PC-9 (cell line): ENCODE measurements around the gene DOCK4. TPM values are rescaled to one million over a fixed set of nuclear protein-coding genes. Genes with fewer than 3 reads are reported as not detected.

Experiments used
- BruUV-seq: library from RNA; stranded (reverse); fragments of 400-500 nt; replicated peaks from 2 replicates; lab custom pipeline; 2021; lab: Mats Ljungman, UMichigan
- CTCF ChIA-PET: fragments of 300-600 bp; sonication (Branson Sonifier 250); formaldehyde crosslinking; loops from one replicate; lab custom pipeline; 2022; ENCODE audit warnings: antibody characterized with exemption; lab: Charles Lee
- POLR2A ChIA-PET: fragments of 300-600 bp; sonication (Branson Sonifier 250); formaldehyde crosslinking; loops from one replicate; lab custom pipeline; 2022; ENCODE audit warnings: antibody characterized with exemption; ENCODE audit not compliant: unreplicated experiment; lab: Charles Lee
- DNase-seq, 2 experiments: peaks; one replicate each; pipeline versions ENCODE4 v3.0.0 to v3.0.0-alpha.2; 2015 to 2022; ENCODE audit warnings: mixed read lengths in 1 of 2
- H2AFZ ChIP-seq: fragments of 200-600 bp; sonication (generic); 2 replicates; pipeline ENCODE4 v1.8.1; 2017; ENCODE audit warnings: antibody characterized with exemption
- H3F3A ChIP-seq: fragments of 200-600 bp; sonication (generic); 2 replicates; pipeline ENCODE4 v1.8.1; 2017; ENCODE audit warnings: antibody characterized with exemption, mild to moderate bottlenecking, low read depth; ENCODE audit not compliant: insufficient read depth
- H3K27ac ChIP-seq: fragments of 200-600 bp; sonication (generic); 2 replicates; pipeline ENCODE4 v1.6.1; 2016; ENCODE audit warnings: mixed run types
- H3K27me3 ChIP-seq: fragments of 200-600 bp; sonication (generic); 2 replicates; pipeline ENCODE4 v1.6.1; 2016; ENCODE audit warnings: low read depth, mixed run types; ENCODE audit not compliant: insufficient read depth
- H3K36me3 ChIP-seq: fragments of 200-600 bp; sonication (generic); 2 replicates; pipeline ENCODE4 v1.6.1; 2016; ENCODE audit warnings: low read depth, mixed run types
- H3K4me1 ChIP-seq: fragments of 200-600 bp; sonication (generic); replicated peaks from 2 replicates; pipeline ENCODE4 v1.6.1; 2016; ENCODE audit warnings: mixed run types; ENCODE audit not compliant: insufficient read depth
- H3K4me2 ChIP-seq: fragments of 200-600 bp; sonication (generic); 2 replicates; pipeline ENCODE4 v1.6.1; 2017; ENCODE audit warnings: mixed run types
- H3K4me3 ChIP-seq: fragments of 200-600 bp; sonication (generic); 2 replicates; pipeline ENCODE4 v1.6.1; 2016; ENCODE audit warnings: mixed run types
- H3K79me2 ChIP-seq: fragments of 200-600 bp; sonication (generic); 2 replicates; pipeline ENCODE4 v1.6.1; 2017; ENCODE audit warnings: low read depth, mixed run types
- H3K9me2 ChIP-seq: fragments of 200-600 bp; sonication (generic); 2 replicates; pipeline ENCODE4 v1.8.1; 2017; ENCODE audit warnings: mild to moderate bottlenecking; ENCODE audit not compliant: insufficient read depth
- H3K9me3 ChIP-seq: fragments of 200-600 bp; sonication (generic); 2 replicates; pipeline ENCODE4 v1.8.1; 2016; ENCODE audit warnings: low read depth; ENCODE audit not compliant: insufficient read depth
- H4K20me1 ChIP-seq: fragments of 200-600 bp; sonication (generic); 2 replicates; pipeline ENCODE4 v1.8.1; 2017; ENCODE audit not compliant: insufficient read depth
- EZH2 ChIP-seq: fragments of 200-600 bp; sonication (generic); IDR thresholded peaks from 2 replicates; pipeline ENCODE4 v1.8.0; 2017; ENCODE audit warnings: antibody characterized with exemption, low read depth
- intact Hi-C: fragments of 100-400 bp; cut with micrococcal nuclease; formaldehyde crosslinking; loops from one replicate; pipeline ENCODE4 v1.10.0; 2022; ENCODE audit not compliant: unreplicated experiment
- total RNA-seq: library from RNA; stranded (reverse); gene quantifications from 2 replicates; pipeline ENCODE4 v1.2.3, GENCODE V29; 2021
- TF ChIP-seq, protein P1 (sequence below): fragments of 200-600 bp; sonication (generic); conservative IDR thresholded peaks from 2 replicates; pipeline ENCODE4 v1.6.1; 2017; ENCODE audit warnings: mixed run types, antibody characterized with exemption, mild to moderate bottlenecking, moderate library complexity

The DOCK4 gene
- total RNA-seq, 1 experiment from 2014 or later = 0.98 TPM

DNA sequence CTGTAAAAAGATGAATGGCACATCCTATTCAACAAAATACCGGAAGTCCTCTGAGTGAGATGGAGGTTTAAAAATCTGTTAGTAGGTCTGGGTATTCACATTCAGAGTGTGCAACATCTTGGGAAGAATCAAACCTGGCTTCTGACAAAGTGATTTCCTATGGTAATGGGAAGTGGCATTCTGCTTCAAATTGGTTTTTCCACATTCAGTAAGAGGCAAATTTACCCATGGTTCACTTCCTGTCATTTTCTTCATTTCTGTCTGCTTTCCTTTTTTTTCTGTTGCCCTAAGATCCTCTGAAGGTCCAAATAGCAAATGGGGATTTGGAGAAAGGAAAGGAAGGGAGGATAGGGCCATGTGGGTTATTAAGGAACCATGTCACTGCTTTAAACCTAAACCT is 218.3 kb downstream of the DOCK4 start:
- Histone ChIP-seq H4K20me1 (no peaks in the 10 kb centered on the region), H3K9me2 (no peaks in the 10 kb centered on the region), H3K4me1 (peaks cover 13% of the 10 kb centered on the region), H3K27me3 (no peaks in the 10 kb centered on the region), H3F3A (no peaks in the 10 kb centered on the region), H3K79me2 (no peaks in the 10 kb centered on the region), H2AFZ (no peak overlapping the region), H3K27ac (no peak overlapping the region), H3K4me2 (no peak overlapping the region), H3K9me3 (no peaks in the 10 kb centered on the region), H3K36me3 (no peaks in the 10 kb centered on the region), H3K4me3 (no peak overlapping the region)
- ChIA-PET POLR2A (no interaction called here), CTCF (no interaction called here)
- intact Hi-C loops = no loop called here
- no peak for DNase-seq
- TF ChIP-seq EZH2 = no peak
- TF ChIP-seq, protein P1, sequence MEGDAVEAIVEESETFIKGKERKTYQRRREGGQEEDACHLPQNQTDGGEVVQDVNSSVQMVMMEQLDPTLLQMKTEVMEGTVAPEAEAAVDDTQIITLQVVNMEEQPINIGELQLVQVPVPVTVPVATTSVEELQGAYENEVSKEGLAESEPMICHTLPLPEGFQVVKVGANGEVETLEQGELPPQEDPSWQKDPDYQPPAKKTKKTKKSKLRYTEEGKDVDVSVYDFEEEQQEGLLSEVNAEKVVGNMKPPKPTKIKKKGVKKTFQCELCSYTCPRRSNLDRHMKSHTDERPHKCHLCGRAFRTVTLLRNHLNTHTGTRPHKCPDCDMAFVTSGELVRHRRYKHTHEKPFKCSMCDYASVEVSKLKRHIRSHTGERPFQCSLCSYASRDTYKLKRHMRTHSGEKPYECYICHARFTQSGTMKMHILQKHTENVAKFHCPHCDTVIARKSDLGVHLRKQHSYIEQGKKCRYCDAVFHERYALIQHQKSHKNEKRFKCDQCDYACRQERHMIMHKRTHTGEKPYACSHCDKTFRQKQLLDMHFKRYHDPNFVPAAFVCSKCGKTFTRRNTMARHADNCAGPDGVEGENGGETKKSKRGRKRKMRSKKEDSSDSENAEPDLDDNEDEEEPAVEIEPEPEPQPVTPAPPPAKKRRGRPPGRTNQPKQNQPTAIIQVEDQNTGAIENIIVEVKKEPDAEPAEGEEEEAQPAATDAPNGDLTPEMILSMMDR = no peak
- no TSS peak for BruUV-seq

DNA sequence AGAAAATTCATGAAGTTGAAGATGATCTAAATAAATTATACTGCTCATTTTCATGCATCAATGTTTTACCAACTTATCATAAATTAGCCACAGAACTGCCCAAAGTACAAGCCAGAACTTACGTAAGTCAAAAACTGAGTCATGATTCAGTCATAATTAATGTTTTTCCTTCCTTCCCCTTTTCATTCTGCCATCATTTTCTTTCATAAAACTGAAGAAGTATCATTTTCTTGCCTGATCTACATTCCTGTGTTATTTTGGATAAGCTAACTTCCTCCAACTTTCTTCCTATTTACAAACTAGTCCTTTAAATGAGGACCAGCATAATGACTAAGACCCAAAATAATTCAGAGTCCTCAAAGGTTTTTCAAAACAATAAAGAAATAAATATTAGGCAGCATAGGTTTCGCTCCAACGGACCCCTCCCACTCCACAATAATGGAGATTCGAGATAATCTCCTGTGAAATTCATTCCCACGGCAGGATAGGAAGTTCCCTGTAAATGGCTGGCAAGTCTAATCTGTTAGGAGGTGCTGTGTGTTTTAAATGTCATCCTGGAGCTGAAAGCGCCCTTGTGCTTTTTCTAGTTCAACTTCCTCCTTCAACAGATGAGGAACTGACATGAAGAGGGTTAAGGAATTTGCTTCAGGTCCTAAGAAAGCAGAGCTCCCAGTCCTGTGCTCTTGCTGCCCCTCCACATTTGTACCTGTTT is 218.9 kb downstream of the DOCK4 start:
- no peaks in the 10 kb centered on the region for H3K79me2 ChIP-seq
- H3K9me2 ChIP-seq = no peaks in the 10 kb centered on the region
- intact Hi-C loops = no loop called here
- H2AFZ ChIP-seq = no peak overlapping the region
- H3K4me1 ChIP-seq = peaks cover 19% of the 10 kb centered on the region
- TF ChIP-seq, protein P1 = no peak
- no peak for TF ChIP-seq EZH2
- H3K4me3 ChIP-seq = no peak overlapping the region
- ChIA-PET POLR2A (interaction anchor here (0.5 kb wide), 1 partner anchor 97 kb away, joined by 3 read pairs; no protein-coding TSS in a partner anchor), CTCF (no interaction called here)
- no peaks in the 10 kb centered on the region for H3K27me3 ChIP-seq
- H3K27ac ChIP-seq = no peak overlapping the region
- H3K9me3 ChIP-seq = no peaks in the 10 kb centered on the region
- no TSS peak for BruUV-seq
- 0 out of 2 replicates have a peak overlapping the region, but pooled peaks have one; percentile 8 for H3K4me2 ChIP-seq
- no peaks in the 10 kb centered on the region for H3K36me3 ChIP-seq
- no peaks in the 10 kb centered on the region for H4K20me1 ChIP-seq
- no peaks in the 10 kb centered on the region for H3F3A ChIP-seq
- DNase-seq = no peak

DNA sequence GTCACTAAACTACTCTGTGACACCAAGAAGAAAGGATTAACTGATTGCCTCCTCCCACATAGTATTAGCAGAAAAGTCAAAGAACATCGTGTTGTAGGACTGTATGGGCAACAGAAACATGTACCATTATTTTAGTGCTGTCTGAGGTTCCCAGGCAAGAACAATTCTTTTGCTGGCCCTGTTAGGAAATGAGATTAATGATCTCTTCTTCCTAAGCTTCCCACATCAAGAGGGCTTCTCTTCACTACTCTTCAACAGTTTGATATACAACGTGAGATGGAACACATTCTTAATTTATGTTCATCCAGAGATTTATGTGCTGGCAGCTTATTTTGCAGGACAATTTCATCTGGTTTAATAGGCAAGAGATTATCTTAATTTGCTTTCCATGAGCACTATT is 219.6 kb downstream of the DOCK4 start:
- BruUV-seq = no TSS peak

More for the DNA sequence above, 219.6 kb downstream of the DOCK4 start:
- no peak overlapping the region for H3K4me2 ChIP-seq
- no peaks in the 10 kb centered on the region for H3K9me3 ChIP-seq
- no peaks in the 10 kb centered on the region for H3K27me3 ChIP-seq
- intact Hi-C loops = no loop called here
- ChIA-PET CTCF (no interaction called here), POLR2A (interaction anchor here (0.5 kb wide), 1 partner anchor 96 kb away, joined by 3 read pairs; no protein-coding TSS in a partner anchor)
- H3K27ac ChIP-seq = no peak overlapping the region
- H3K36me3 ChIP-seq = no peaks in the 10 kb centered on the region
- H3K9me2 ChIP-seq = no peaks in the 10 kb centered on the region
- peaks cover 25% of the 10 kb centered on the region for H3K4me1 ChIP-seq
- H3K79me2 ChIP-seq = no peaks in the 10 kb centered on the region
- no peak for DNase-seq
- no peaks in the 10 kb centered on the region for H4K20me1 ChIP-seq
- H2AFZ ChIP-seq = no peak overlapping the region
- H3F3A ChIP-seq = 0 out of 2 replicates have a peak, but pooled peaks cover 3% of the 10 kb centered on the region
- TF ChIP-seq, protein P1 = no peak
- no peak for TF ChIP-seq EZH2
- H3K4me3 ChIP-seq = no peak overlapping the region
